HEK293T (cell line): ENCODE measurements around the gene RSL1D1.

ENCODE experiments used
- CTCF ChIA-PET: fragments of 350-600 bp; formaldehyde crosslinking; extraction: SDS; loops from one replicate; lab custom pipeline; 2021; ENCODE audit warnings: antibody characterized with exemption, inconsistent platforms; lab: Yijun Ruan, JAX
- POLR2A ChIA-PET: fragments of 350-600 bp; formaldehyde crosslinking; extraction: SDS; loops from one replicate; lab custom pipeline; 2020; ENCODE audit warnings: antibody characterized with exemption, inconsistent platforms; lab: Yijun Ruan, JAX
- DNase-seq: peaks from one replicate; pipeline ENCODE4 v3.0.0; 2012; ENCODE audit warnings: mixed read lengths; ENCODE audit errors: extremely low spot score
- ARNT ChIP-seq: fragments of 450-650 bp; IDR thresholded peaks from 2 replicates; pipeline ENCODE4 v1.6.1; 2017; ENCODE audit warnings: mild to moderate bottlenecking
- BHLHE40 ChIP-seq: fragments of 450-650 bp; IDR thresholded peaks from 2 replicates; pipeline ENCODE4 v1.6.1; 2016; ENCODE audit warnings: mild to moderate bottlenecking, moderate library complexity, borderline replicate concordance
- CTBP1 ChIP-seq: fragments of 450-650 bp; IDR thresholded peaks from 2 replicates; pipeline ENCODE4 v1.6.1; 2016; ENCODE audit warnings: borderline replicate concordance
- ELF4 ChIP-seq: fragments of 450-650 bp; IDR thresholded peaks from 2 replicates; pipeline ENCODE4 v1.6.1; 2017; ENCODE audit warnings: antibody characterized with exemption
- FOXA1 ChIP-seq: fragments of 450-650 bp; IDR thresholded peaks from 2 replicates; pipeline ENCODE4 v1.6.1; 2016; ENCODE audit warnings: mild to moderate bottlenecking
- FOXK2 ChIP-seq: fragments of 450-650 bp; IDR thresholded peaks from 2 replicates; pipeline ENCODE4 v1.6.1; 2016; ENCODE audit warnings: mild to moderate bottlenecking
- FOXM1 ChIP-seq: fragments of 450-650 bp; IDR thresholded peaks from 2 replicates; pipeline ENCODE4 v1.6.1; 2017; ENCODE audit warnings: mild to moderate bottlenecking, borderline replicate concordance
- HDGF ChIP-seq: fragments of 450-650 bp; IDR thresholded peaks from 2 replicates; pipeline ENCODE4 v1.6.1; 2017; ENCODE audit warnings: antibody characterized with exemption, borderline replicate concordance
- L3MBTL2 ChIP-seq: fragments of 450-650 bp; conservative IDR thresholded peaks from 2 replicates; pipeline ENCODE4 v1.6.1; 2016; ENCODE audit warnings: mild to moderate bottlenecking
- LEF1 ChIP-seq: fragments of 450-650 bp; IDR thresholded peaks from 2 replicates; pipeline ENCODE4 v1.6.1; 2017; ENCODE audit warnings: mild to moderate bottlenecking, borderline replicate concordance
- NFRKB ChIP-seq: fragments of 450-650 bp; IDR thresholded peaks from 2 replicates; pipeline ENCODE4 v1.6.1; 2016; ENCODE audit warnings: mild to moderate bottlenecking, moderate library complexity
- PKNOX1 ChIP-seq: fragments of 450-650 bp; IDR thresholded peaks from 2 replicates; pipeline ENCODE4 v1.6.1; 2016
- SP1 ChIP-seq: fragments of 450-650 bp; IDR thresholded peaks from 2 replicates; pipeline ENCODE4 v1.6.1; 2017
- SUZ12 ChIP-seq: fragments of 450-650 bp; IDR thresholded peaks from 2 replicates; pipeline ENCODE4 v1.6.1; 2016; ENCODE audit warnings: mild to moderate bottlenecking
- TARDBP ChIP-seq: fragments of 450-650 bp; IDR thresholded peaks from 2 replicates; pipeline ENCODE4 v1.6.1; 2016
- ZNF384 ChIP-seq: fragments of 450-650 bp; IDR thresholded peaks from 2 replicates; pipeline ENCODE4 v1.6.1; 2016

Gene RSL1D1

GRCh38 chr16:11876306-11876705 lies 25.0 kb upstream of the RSL1D1 start:
- CTCF ChIA-PET = no interaction called here
- TF ChIP-seq FOXA1 (no peak), FOXK2 (no peak), BHLHE40 (no peak), TARDBP (no peak), LEF1 (no peak), SUZ12 (no peak), PKNOX1 (no peak), L3MBTL2 (no peak), CTBP1 (no peak), NFRKB (no peak), SP1 (no peak), FOXM1 (no peak)
- DNase-seq = no peak
- POLR2A ChIA-PET = no interaction called here

DNA sequence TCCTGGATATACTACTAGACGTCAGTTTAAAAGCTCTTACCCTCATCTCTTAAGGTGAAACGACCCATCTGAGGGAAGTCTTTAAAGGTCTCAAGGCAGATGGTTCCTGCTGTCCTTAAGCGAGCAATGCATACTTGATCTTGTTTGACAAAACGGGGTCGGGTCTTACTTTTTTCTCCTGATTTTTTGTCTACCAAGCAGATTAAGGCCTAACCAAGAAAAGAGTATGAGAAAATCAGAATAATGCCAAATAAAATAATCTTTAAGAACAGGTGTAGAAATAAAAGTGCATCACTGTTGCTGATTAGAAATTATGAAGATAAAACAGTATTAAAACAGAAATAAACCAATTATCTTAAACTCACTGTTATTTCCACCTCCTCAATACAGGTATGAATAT lies 24.4 kb upstream of the RSL1D1 start:
- CTCF ChIA-PET = no interaction called here
- no peak for DNase-seq
- POLR2A ChIA-PET = no interaction called here
- TF ChIP-seq BHLHE40 (no peak), NFRKB (no peak), ELF4 (no peak), FOXK2 (no peak), SP1 (no peak), TARDBP (no peak), L3MBTL2 (no peak), LEF1 (no peak)

DNA sequence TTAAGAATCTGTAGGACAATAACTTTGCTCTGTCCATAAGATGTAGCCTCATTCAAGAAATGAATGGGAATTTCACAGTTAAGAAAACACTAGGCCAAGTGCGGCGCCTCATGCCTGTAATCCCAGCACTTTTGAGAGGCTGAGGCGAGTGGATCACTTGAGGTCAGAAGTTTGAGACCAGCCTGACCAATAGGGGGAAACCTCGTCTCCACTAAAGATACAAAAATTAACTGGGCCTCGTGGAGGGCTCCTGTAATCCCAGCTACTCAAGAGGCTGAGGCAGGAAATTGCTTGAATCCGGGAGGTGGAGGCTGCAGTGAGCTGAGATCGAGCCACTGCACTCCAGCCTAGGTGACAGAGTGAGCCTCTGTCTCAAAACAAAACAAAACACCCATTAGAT lies 19.9 kb upstream of the RSL1D1 start:
- ChIA-PET CTCF (interaction anchor here (1.2 kb wide), 1 partner anchor 12 kb away, joined by 3 read pairs; no protein-coding TSS in a partner anchor), POLR2A (interaction anchor here (1.0 kb wide), 1 partner anchor 45 kb away, joined by 4 read pairs; the partner anchor contains the start of gene GSPT1)
- TF ChIP-seq BHLHE40 (no peak), L3MBTL2 (0 out of 2 replicates have a peak, but pooled peaks have one; percentile 21)
- DNase-seq = no peak

DNA sequence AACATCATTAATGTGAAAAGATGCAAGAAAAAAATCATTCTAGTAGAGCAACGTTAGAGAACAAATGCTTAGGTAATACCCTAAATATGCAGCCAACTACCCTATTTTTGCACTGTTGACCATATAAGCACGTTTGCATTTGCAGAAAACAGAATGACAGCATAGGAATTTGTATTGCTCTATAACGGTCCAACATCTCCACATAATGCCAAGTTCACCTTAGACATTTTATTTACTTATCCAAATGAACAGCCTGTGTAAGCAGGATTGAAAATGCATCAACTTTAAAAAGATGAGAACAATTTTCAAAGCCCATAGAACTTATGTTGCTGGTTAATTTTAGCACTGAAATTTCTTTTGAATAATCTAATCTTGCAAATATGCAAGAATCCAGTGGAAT lies 19.1 kb upstream of the RSL1D1 start:
- ChIA-PET POLR2A (no interaction called here), CTCF (interaction anchor here (1.2 kb wide), 1 partner anchor 13 kb away, joined by 3 read pairs; no protein-coding TSS in a partner anchor)
- no peak for TF ChIP-seq LEF1
- TF ChIP-seq BHLHE40 = no peak
- TF ChIP-seq PKNOX1 = no peak
- TF ChIP-seq FOXK2 = no peak
- no peak for TF ChIP-seq L3MBTL2
- TF ChIP-seq ZNF384 = no peak
- no peak for TF ChIP-seq FOXM1
- TF ChIP-seq ELF4 = no peak
- TF ChIP-seq TARDBP = no peak
- no peak for TF ChIP-seq SP1
- no peak for TF ChIP-seq SUZ12
- no peak for TF ChIP-seq NFRKB
- no peak for DNase-seq

DNA sequence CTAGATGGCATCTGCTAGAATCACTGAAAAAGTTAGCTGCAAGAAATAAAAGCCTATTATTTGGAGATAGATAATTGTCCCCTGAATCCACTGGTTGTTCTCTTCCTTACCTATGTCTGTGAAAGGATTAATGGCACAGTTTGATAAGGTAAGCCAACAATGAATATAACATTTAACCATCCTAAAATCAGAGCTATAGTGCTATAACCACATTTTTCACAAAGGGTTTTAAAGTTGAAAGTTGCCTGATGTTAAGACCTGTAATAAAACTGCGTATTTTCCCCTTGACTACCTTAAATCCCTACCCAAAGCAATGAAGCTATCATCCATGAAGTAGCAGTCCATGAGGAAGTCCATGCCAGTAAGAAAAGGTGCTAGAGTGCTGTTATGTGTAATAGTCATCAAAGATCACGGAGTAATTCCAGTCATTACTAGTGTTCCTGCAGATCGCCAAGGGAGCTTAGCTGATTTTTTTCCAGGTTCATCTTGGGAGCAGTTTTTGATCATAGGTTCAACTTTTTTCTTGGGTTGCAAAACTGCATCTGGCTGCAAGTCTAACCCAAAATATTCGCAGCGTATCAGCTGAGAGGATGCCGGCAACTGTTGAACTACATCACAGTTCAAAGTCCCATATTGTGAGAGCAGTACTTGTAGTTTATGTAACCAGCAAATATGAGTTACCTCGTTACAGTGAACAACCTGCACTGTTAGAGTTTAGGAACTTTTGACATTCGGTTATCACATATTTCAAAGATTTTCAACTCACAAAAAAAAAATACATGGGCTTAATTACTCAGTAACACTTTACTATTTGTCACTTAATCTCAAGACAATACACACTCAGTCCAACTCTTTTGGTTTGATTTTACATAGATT lies 18.2 kb upstream of the RSL1D1 start:
- CTCF ChIA-PET = interaction anchor here (0.6 kb wide), 1 partner anchor 46 kb away, joined by 3 read pairs; the partner anchor contains the start of gene GSPT1

More for the DNA sequence above, 18.2 kb upstream of the RSL1D1 start:
- no peak for TF ChIP-seq CTBP1
- TF ChIP-seq FOXA1 = no peak
- TF ChIP-seq LEF1 = no peak
- no peak for TF ChIP-seq FOXM1
- TF ChIP-seq ARNT = no peak
- no peak for TF ChIP-seq ZNF384
- no peak for TF ChIP-seq FOXK2
- TF ChIP-seq ELF4 = no peak
- no peak for TF ChIP-seq SP1
- TF ChIP-seq SUZ12 = no peak
- TF ChIP-seq HDGF = no peak
- no peak for TF ChIP-seq BHLHE40
- TF ChIP-seq NFRKB = no peak
- TF ChIP-seq TARDBP = no peak
- no peak for TF ChIP-seq L3MBTL2
- no peak for TF ChIP-seq PKNOX1
- DNase-seq = no peak
- POLR2A ChIA-PET = interaction anchor here (1.5 kb wide), 1 partner anchor 17 kb away, joined by 3 read pairs; no protein-coding TSS in a partner anchor
